ENCODE results near the gene FTH1. TPM values are rescaled to one million over a fixed set of nuclear protein-coding genes. Genes with fewer than 3 reads are reported as not detected.
A peak's percentile ranks its signal among the peaks of the same experiment; 100 is the strongest.

FTH1 gene
- total RNA-seq, 1 donor from 2014 or later: 2,346 TPM

DNA sequence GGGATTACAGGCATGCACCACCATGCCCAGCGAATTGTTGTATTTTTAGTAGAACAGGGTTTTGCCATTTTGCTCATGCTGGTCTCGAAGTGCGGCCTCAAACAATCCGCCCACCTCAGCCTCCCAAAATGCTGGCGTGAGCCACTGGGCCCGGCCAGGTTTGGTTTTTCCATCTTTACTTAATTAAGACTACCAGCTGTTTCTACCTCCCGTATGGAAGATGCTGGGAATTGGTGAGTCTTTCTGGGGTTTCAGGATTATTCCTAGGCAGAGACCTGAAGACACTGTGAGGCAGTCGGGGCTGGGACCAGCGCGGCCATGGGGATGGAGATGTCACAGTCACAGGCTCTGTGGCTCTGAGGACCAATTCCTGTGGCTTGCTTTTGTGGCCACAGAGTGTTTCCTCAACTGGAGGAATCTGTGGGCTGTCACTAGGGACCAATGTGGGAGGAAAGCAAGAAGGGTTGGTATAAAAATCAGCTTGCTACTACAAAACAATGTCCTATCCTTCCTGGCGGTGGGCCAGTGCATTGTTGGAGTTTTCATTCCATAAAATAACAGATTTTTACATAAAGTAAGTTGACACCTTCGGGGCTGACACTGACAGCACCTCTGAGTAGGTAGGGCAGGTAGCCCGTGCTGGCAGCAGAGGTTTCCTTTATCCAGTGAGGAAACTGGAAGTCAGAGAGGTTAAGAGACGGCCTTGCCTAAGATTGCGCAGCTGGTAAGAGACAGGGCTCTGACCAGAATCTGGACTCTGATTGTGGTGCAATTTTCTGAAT lies 8.4 kb upstream of the FTH1 start:
- peaks cover 79% of the 10 kb centered on the region for H3K4me1 ChIP-seq

DNA sequence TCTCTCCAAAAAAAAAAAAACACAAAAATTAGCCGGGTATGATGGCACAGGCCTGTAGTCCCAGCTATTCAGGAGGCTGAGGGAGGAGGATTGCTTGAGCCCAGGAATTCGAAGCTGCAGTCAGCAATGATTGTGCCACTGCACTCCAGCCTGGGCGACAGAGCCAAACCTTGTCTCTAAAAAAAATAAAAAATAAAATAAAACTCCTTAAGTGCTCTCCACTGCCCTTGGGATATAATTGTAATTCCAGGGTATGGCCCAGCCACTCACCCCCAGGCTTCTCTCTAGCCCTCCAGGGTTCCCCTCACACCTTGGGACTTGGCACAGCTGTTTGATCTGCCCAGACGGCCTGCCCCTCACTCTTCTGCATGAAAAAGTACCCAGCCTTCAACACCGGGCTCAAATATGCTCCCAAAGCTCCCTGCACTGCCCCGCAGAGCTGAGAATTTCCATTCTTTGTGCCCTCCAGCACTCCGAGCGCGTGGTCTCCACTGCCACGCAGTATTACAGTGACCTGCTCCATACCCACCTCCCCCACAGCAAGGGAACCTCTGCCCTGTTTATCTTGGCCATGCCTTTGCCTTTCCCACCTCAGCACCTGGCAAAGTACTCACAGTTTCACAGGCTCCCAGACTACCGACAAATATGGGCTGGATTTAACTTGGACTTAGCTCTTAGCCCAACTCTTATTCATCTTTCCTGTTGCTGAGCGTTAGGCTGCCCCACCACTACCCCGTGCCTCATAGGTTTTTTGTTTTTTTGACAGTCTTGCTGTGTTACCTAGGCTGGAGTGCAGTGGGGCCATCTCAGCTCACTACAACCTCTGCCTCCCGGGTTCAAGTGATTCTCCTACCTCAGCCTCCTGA lies 7.6 kb upstream of the FTH1 start:
- H3K4me3 ChIP-seq: no peak overlapping the region
- no peaks in the 10 kb centered on the region for H3K27me3 ChIP-seq (ENCODE audit: low read depth)
- H3K27ac ChIP-seq (replicated peaks): peak overlapping the region; percentile 67
- peaks cover 87% of the 10 kb centered on the region for H3K4me1 ChIP-seq
- no peaks in the 10 kb centered on the region for H3K9me3 ChIP-seq (replicated peaks)
- H3K36me3 ChIP-seq: no peaks in the 10 kb centered on the region
- no peak for DNase-seq
- TF ChIP-seq CTCF (IDR thresholded peaks at IDR 0.05; ENCODE audit: borderline replicate concordance): no peak
- intact Hi-C loops (cut with micrococcal nuclease): no loop called here

More for the DNA sequence above, 8.4 kb upstream of the FTH1 start:
- H3K36me3 ChIP-seq: no peaks in the 10 kb centered on the region
- H3K9me3 ChIP-seq (replicated peaks): no peaks in the 10 kb centered on the region
- no peak overlapping the region for H3K4me3 ChIP-seq
- DNase-seq: no peak
- TF ChIP-seq CTCF (IDR thresholded peaks at IDR 0.05; ENCODE audit: borderline replicate concordance): no peak
- intact Hi-C loops (cut with micrococcal nuclease): no loop called here
- H3K27me3 ChIP-seq (ENCODE audit: low read depth): no peaks in the 10 kb centered on the region
- peak overlapping the region; percentile 67 for H3K27ac ChIP-seq (replicated peaks)

DNA sequence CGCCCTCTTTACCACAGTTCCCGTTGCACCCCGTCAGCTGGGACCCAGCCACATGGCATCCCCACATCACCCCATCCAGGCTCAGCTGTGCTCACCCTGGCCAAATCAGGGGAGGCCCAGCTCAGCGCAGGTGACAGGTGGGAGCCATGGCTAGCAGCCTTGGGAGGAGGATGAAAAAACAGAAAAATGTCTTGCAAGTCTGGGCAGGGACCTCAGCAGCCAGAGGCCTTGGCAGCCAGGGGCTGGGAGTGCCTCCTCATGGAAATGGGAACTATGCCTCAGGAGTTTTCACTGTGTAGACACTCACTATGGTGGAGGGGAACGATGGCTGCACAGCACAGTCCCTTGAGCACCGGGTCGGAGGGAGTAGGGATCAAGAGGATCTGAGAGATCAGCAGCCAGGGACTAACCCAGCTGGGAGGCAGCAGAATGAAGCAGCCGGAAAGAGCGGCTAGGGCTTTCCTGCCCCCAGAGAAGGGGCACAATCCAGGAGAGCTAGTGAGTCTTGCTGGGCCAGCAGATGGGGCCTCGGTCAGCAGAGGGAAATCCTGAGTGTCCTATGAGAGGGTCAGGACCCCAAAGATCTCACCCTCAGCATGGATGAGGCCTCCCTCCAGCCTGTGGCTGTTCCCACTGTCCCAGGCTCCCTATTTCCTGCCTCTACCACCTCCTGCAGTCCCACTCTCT lies 6.2 kb upstream of the FTH1 start:
- no peaks in the 10 kb centered on the region for H3K9me3 ChIP-seq (replicated peaks)
- no peak for DNase-seq
- intact Hi-C loops (cut with micrococcal nuclease): no loop called here
- H3K36me3 ChIP-seq: no peaks in the 10 kb centered on the region
- peak overlapping the region; percentile 100 for H3K27ac ChIP-seq (replicated peaks)
- no peak for TF ChIP-seq CTCF (IDR thresholded peaks at IDR 0.05; ENCODE audit: borderline replicate concordance)
- no peak overlapping the region for H3K4me3 ChIP-seq
- H3K27me3 ChIP-seq (ENCODE audit: low read depth): no peaks in the 10 kb centered on the region
- peaks cover 93% of the 10 kb centered on the region for H3K4me1 ChIP-seq

DNA sequence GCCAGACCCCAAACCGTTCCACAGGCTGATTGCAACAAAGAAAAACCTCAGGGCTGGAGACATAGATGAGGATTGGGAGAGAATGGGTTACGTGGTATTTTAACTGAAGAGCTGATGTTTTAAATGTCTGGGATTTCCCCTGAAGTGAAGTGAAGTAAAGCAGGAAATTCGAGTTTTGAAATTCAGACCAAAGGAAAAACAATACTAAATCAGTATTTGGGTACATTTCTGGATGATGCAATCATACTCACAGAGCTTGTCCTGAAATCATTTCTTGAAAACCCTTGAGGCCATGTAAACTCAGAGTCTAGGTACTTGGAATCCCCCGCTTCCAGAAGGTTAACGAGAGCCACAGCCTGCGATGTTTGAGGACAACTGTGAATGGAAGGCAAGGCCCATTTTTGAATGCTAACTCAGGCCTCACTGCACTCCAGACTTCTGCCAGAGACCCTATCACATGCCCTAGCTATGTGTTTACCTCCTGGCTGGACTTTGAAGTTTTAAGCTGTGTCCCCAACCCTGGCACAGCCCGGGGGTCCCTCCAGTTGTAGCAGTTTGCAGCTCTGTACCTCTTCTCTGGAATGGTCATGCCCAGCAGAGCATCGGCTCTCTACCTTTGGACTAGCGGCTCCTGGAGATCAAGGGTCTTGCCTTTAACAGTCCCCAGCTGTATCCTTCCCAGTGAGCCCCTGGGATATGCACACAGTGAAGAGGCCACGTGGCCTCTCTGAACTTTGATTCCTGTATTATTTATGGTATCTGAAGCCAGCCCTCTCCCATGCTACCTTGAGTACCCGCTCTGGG lies 5.4 kb upstream of the FTH1 start:
- H3K9me3 ChIP-seq (replicated peaks): no peaks in the 10 kb centered on the region
- no peaks in the 10 kb centered on the region for H3K36me3 ChIP-seq
- no peak for TF ChIP-seq CTCF (IDR thresholded peaks at IDR 0.05; ENCODE audit: borderline replicate concordance)
- peak overlapping the region; percentile 38 for H3K4me3 ChIP-seq
- no peak for DNase-seq
- peak overlapping the region; percentile 100 for H3K27ac ChIP-seq (replicated peaks)
- no peaks in the 10 kb centered on the region for H3K27me3 ChIP-seq (ENCODE audit: low read depth)
- H3K4me1 ChIP-seq: peaks cover 93% of the 10 kb centered on the region
- intact Hi-C loops (cut with micrococcal nuclease): no loop called here

Data from left ventricle myocardium inferior (tissue), 1 donor.